ENCODE results near the gene PROSER3. TPM values are rescaled to one million over a fixed set of nuclear protein-coding genes. Genes with fewer than 3 reads are reported as not detected.

Gene PROSER3
- total RNA-seq, 3 donors from 2014 or later (not counting 1 experiment from before 2014, with no cell fraction given) = 33.1 to 40.2 (median 35.9) TPM

GRCh38 chr19:35818445-35818844 is 60.5 kb downstream of the PROSER3 start:
- intact Hi-C loops (cut with micrococcal nuclease) = no loop called here

More at GRCh38 chr19:35818445-35818844, 60.5 kb downstream of the PROSER3 start:
- Histone ChIP-seq H3K27ac (ENCODE audit: low read length) (no peak overlapping the region), H3K4me1 (ENCODE audit: control insufficient read depth, insufficient read depth, low read length) (no peaks in the 10 kb centered on the region), H3K4me3 (ENCODE audit: low read length) (no peak overlapping the region), H3K36me3 (ENCODE audit: control insufficient read depth, insufficient read depth, low read length) (no peaks in the 10 kb centered on the region), H3K27me3 (ENCODE audit: control insufficient read depth, insufficient read depth, low read length) (no peaks in the 10 kb centered on the region), H3K9me3 (ENCODE audit: control insufficient read depth, insufficient read depth, low read length) (no peaks in the 10 kb centered on the region)
- no peak overlapping the region for H3K4me3 Mint-ChIP-seq
- DNase-seq (no peak), ATAC-seq (no peak)
- H3K36me3 Mint-ChIP-seq = no peaks in the 10 kb centered on the region
- 65% methylated on average over 3 of the region's 3 CpGs for WGBS (ENCODE audit: insufficient coverage)
- no peak for TF ChIP-seq CTCF (IDR thresholded peaks at IDR 0.05)
- peaks cover 0 to 11% of the 10 kb centered on the region in 2 donors for H3K27me3 Mint-ChIP-seq (ENCODE audit: low read depth in 2 of 2)
- no peak overlapping the region for H3K27ac Mint-ChIP-seq
- H3K9me3 Mint-ChIP-seq = no peaks in the 10 kb centered on the region
- H3K4me1 Mint-ChIP-seq = no peaks in the 10 kb centered on the region

Other genes starting within 250 kb of the PROSER3 start
- 10 to 100 TPM; 10.7 to 15.3 (median 11.3) TPM for gene DMKN, start 244.5 kb upstream of the PROSER3 start, total RNA-seq
- not detected for gene SBSN, start 229.9 kb upstream of the PROSER3 start, total RNA-seq
- gene GAPDHS, start 224.7 kb upstream of the PROSER3 start, total RNA-seq = not detected
- 10 to 100 TPM; 30.6 to 37.9 (median 31.2) TPM for gene TMEM147, start 212.6 kb upstream of the PROSER3 start, total RNA-seq
- not detected for gene ATP4A, start 194.5 kb upstream of the PROSER3 start, total RNA-seq
- not detected for gene PMIS2, start 172.0 kb upstream of the PROSER3 start, total RNA-seq
- 10 to 100 TPM; 17.5 to 26.4 (median 21.6) TPM for gene HAUS5, start 145.4 kb upstream of the PROSER3 start, total RNA-seq
- 10 to 100 TPM; 51.6 to 61.7 (median 58.2) TPM for gene RBM42, start 129.1 kb upstream of the PROSER3 start, total RNA-seq
- 1 to 10 TPM in 1 of 3 donors, under 1 TPM in 2; 0.48 to 2.0 (median 0.87) TPM for gene ETV2, start 116.4 kb upstream of the PROSER3 start, total RNA-seq
- gene COX6B1, start 109.9 kb upstream of the PROSER3 start, total RNA-seq = 100 to 1,000 TPM; 213 to 247 (median 215) TPM
- not detected for gene UPK1A, start 91.7 kb upstream of the PROSER3 start, total RNA-seq
- 1 to 10 TPM in 1 of 3 donors, under 1 TPM in 2; 0.27 to 1.8 (median 0.35) TPM for gene ZBTB32, start 53.6 kb upstream of the PROSER3 start, total RNA-seq
- 10 to 100 TPM; 60.8 to 70.9 (median 70.7) TPM for gene KMT2B, start 40.2 kb upstream of the PROSER3 start, total RNA-seq
- 10 to 100 TPM; 57.7 to 75.6 (median 69.6) TPM for gene IGFLR1, start 15.7 kb upstream of the PROSER3 start, total RNA-seq
- 10 to 100 TPM; 63.7 to 78.2 (median 73.0) TPM for gene U2AF1L4, start 12.8 kb upstream of the PROSER3 start, total RNA-seq
- 10 to 100 TPM; 38.5 to 45.0 (median 41.0) TPM for gene PSENEN, start 12.5 kb upstream of the PROSER3 start, total RNA-seq
- gene LIN37, start 9.6 kb upstream of the PROSER3 start, total RNA-seq = 10 to 100 TPM; 16.7 to 22.1 (median 18.2) TPM
- gene HSPB6, start 1.1 kb upstream of the PROSER3 start, total RNA-seq = not detected
- gene ARHGAP33, start 17.4 kb downstream of the PROSER3 start, total RNA-seq = 10 to 100 TPM; 34.4 to 39.3 (median 37.5) TPM
- gene PRODH2, start 54.7 kb downstream of the PROSER3 start, total RNA-seq = not detected
- under 1 TPM in 1 of 3 donors, not detected in 2; 0.93 TPM for gene NPHS1, start 94.3 kb downstream of the PROSER3 start, total RNA-seq
- gene KIRREL2, start 98.7 kb downstream of the PROSER3 start, total RNA-seq = under 1 TPM in 1 of 3 donors, not detected in 2; 0.27 TPM
- not detected for gene APLP1, start 110.4 kb downstream of the PROSER3 start, total RNA-seq
- gene NFKBID, start 142.4 kb downstream of the PROSER3 start, total RNA-seq = 100 to 1,000 TPM in 2 of 3 donors, 10 to 100 TPM in 1; 90.1 to 220 (median 101) TPM
- gene HCST, start 144.4 kb downstream of the PROSER3 start, total RNA-seq = 100 to 1,000 TPM; 281 to 307 (median 296) TPM
- 100 to 1,000 TPM; 439 to 494 (median 469) TPM for gene TYROBP, start 150.1 kb downstream of the PROSER3 start, total RNA-seq
- 1 to 10 TPM; 2.6 to 9.3 (median 3.2) TPM for gene LRFN3, start 178.2 kb downstream of the PROSER3 start, total RNA-seq
- 10 to 100 TPM in 2 of 3 donors, 1 to 10 TPM in 1; 9.2 to 12.1 (median 10.5) TPM for gene SDHAF1, start 237.0 kb downstream of the PROSER3 start, total RNA-seq

All from natural killer cell (primary cell).